Cardiac muscle cell (in vitro differentiated cells and primary cell): ENCODE measurements around the gene AIG1. TPM values are rescaled to one million over a fixed set of nuclear protein-coding genes. Genes with fewer than 3 reads are reported as not detected.

Source experiments
- DNase-seq, 2 donors: peaks; one replicate each; pipeline versions ENCODE4 v3.0.0 to v3.0.0-alpha.2; 2010 to 2017; ENCODE audit warnings: low read depth in 1 of 2, low spot score in 1 of 2
- H3K27ac ChIP-seq: fragments of 200-600 bp; sonication (generic); 2 replicates; pipeline ENCODE4 v1.5.1; 2016
- H3K27me3 ChIP-seq: fragments of 200-600 bp; sonication (generic); 2 replicates; pipeline ENCODE4 v1.6.0; 2016; ENCODE audit warnings: control low read depth
- H3K36me3 ChIP-seq: fragments of 200-600 bp; sonication (generic); 2 replicates; pipeline ENCODE4 v1.5.1; 2016; ENCODE audit warnings: control low read depth
- H3K4me1 ChIP-seq: fragments of 200-600 bp; sonication (generic); 2 replicates; pipeline ENCODE4 v1.8.1; 2017; ENCODE audit warnings: low read depth, mild to moderate bottlenecking, mixed run types
- H3K4me3 ChIP-seq: fragments of 200-600 bp; sonication (generic); 2 replicates; pipeline ENCODE4 v1.5.1; 2016; ENCODE audit warnings: mild to moderate bottlenecking
- H3K9me3 ChIP-seq: fragments of 200-600 bp; sonication (generic); 2 replicates; pipeline ENCODE4 v1.5.1; 2017; ENCODE audit warnings: low read depth, mild to moderate bottlenecking, control low read depth
- polyA plus RNA-seq: library from polyadenylated mRNA; unstranded; fragments of >200 nt; fragmentation: Nextera tagmentation; extraction: Ambion mirVana; gene quantifications from 2 replicates; pipeline ENCODE4 v1.2.1, GENCODE V29; 2016
- total RNA-seq: library from RNA; depleted of rRNA; stranded (reverse); fragments of >200 nt; gene quantifications from 2 replicates; pipeline ENCODE4 v1.2.3, GENCODE V29; 2016
- TF ChIP-seq, protein P1 (sequence below): IDR thresholded peaks from 2 replicates; pipeline ENCODE4 v1.5.1; 2012; ENCODE audit warnings: low read depth, mild to moderate bottlenecking, low read length

AIG1 gene
- total and polyA plus RNA-seq, 2 experiments from 2014 or later, result 35.9 to 55.4 TPM

DNA sequence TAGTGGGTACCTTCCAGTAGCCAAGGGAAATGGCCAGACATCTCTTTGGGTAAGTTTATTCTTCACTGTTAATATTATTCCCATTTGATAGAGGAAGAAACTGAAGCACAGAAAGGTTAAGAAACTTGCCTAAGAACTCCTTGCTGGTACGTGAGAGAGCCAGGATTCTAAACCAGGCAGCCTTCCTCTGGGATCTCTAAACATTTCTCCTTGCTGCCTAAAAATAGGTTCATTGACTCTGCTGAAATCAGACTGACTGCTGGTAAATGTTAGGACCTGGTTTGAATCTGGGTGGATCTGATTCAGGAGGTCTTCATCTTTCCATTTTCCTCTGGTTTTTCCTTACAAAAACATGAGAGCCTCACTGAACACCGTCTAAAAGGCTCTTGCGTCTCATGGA, 186.9 kb downstream of the AIG1 start:
- Histone ChIP-seq H3K4me1 (no peaks in the 10 kb centered on the region), H3K27me3 (no peaks in the 10 kb centered on the region), H3K36me3 (no peaks in the 10 kb centered on the region), H3K27ac (no peak overlapping the region), H3K9me3 (no peaks in the 10 kb centered on the region), H3K4me3 (no peak overlapping the region)
- DNase-seq, result no peak
- TF ChIP-seq, protein P1, sequence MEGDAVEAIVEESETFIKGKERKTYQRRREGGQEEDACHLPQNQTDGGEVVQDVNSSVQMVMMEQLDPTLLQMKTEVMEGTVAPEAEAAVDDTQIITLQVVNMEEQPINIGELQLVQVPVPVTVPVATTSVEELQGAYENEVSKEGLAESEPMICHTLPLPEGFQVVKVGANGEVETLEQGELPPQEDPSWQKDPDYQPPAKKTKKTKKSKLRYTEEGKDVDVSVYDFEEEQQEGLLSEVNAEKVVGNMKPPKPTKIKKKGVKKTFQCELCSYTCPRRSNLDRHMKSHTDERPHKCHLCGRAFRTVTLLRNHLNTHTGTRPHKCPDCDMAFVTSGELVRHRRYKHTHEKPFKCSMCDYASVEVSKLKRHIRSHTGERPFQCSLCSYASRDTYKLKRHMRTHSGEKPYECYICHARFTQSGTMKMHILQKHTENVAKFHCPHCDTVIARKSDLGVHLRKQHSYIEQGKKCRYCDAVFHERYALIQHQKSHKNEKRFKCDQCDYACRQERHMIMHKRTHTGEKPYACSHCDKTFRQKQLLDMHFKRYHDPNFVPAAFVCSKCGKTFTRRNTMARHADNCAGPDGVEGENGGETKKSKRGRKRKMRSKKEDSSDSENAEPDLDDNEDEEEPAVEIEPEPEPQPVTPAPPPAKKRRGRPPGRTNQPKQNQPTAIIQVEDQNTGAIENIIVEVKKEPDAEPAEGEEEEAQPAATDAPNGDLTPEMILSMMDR, result no peak

DNA sequence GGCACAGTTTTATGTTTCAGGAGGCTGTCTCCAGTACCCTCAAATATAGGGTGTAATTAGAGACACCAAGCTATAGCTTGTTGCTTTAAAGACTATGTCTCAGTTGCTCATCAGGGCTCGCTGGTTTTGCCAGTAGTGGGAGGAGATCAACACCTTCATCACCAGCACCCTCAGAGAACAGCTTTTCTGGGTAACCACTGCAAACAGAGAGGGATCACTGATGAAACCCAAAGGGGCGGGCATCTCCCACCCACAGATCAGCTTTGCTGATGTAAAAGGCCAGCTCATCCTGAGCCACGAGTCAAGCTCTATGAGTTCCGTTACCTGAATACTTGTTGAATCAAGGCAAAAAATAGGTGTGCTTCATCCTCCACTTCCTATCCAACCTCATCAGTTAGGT, 187.7 kb downstream of the AIG1 start:
- Histone ChIP-seq H3K36me3 (no peaks in the 10 kb centered on the region), H3K4me1 (no peaks in the 10 kb centered on the region), H3K27me3 (no peaks in the 10 kb centered on the region), H3K27ac (no peak overlapping the region), H3K4me3 (no peak overlapping the region), H3K9me3 (no peaks in the 10 kb centered on the region)
- TF ChIP-seq, protein P1, result no peak
- no peak for DNase-seq

DNA sequence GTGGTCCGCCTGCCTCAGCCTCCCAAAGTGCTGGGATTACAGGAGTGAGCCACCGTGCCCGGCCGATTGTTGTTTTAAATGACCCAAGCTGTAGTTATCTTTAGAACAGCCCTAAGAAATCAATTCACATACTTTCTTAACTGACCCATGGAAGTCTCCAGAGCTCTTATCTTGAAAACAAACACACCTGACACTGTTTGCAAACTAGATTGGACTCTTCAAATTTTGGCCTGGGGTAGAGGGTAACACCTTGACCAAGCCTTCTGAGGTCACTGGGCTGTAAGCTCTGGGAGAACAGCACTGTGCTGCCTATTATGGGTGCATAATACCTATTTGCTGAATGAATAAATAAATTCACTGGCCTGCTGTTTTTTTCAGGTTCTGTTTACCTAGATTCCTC, 190.6 kb downstream of the AIG1 start:
- TF ChIP-seq, protein P1, result no peak
- DNase-seq, result no peak
- Histone ChIP-seq H3K9me3 (no peaks in the 10 kb centered on the region), H3K27ac (no peak overlapping the region), H3K4me1 (no peaks in the 10 kb centered on the region), H3K36me3 (no peaks in the 10 kb centered on the region), H3K4me3 (no peak overlapping the region), H3K27me3 (no peaks in the 10 kb centered on the region)

DNA sequence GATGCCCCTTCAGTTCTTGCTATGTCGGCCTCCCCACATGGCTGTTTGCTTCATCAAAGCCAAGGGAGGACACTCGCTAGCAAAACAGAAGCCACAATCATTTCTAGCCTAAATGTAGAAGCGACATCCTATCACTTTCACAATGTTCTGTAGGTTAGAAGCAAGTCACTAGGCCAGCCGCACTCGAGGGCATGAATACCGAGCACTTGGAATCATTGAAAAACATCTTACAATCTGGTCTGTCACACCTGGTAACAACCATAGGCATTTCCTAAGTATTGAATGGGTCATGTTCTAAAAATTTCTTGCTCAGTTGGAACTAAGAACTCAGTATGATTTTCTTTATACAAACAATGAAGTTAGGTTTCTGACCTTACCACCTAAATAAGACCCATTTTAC, 192.3 kb downstream of the AIG1 start:
- no peak for DNase-seq
- Histone ChIP-seq H3K36me3 (no peaks in the 10 kb centered on the region), H3K27ac (no peak overlapping the region), H3K4me3 (no peak overlapping the region), H3K9me3 (no peaks in the 10 kb centered on the region), H3K27me3 (no peaks in the 10 kb centered on the region), H3K4me1 (no peaks in the 10 kb centered on the region)
- TF ChIP-seq, protein P1, result no peak

DNA sequence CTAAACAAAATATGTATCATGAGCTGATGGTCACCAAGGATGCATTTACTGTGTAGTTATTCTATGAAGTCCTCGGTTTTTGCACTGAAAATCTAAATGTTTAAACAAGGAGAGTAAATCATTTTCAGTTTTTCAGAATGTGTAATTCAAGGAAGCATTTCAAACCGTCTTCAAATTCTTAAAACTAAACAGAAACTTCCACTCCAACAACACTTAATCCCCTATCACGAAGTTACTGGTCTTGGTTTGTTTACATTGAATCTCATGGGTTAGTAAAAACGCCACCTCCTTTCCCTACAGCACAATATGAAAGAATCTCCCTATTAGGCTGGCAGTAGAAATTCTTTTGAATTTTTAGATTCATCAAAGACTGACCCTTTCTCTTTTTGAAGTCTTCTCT, 192.9 kb downstream of the AIG1 start:
- no peak overlapping the region for H3K27ac ChIP-seq
- DNase-seq, result no peak
- H3K4me3 ChIP-seq, result no peak overlapping the region
- H3K4me1 ChIP-seq, result no peaks in the 10 kb centered on the region
- no peaks in the 10 kb centered on the region for H3K27me3 ChIP-seq
- H3K36me3 ChIP-seq, result no peaks in the 10 kb centered on the region
- H3K9me3 ChIP-seq, result no peaks in the 10 kb centered on the region
- TF ChIP-seq, protein P1, result no peak

DNA sequence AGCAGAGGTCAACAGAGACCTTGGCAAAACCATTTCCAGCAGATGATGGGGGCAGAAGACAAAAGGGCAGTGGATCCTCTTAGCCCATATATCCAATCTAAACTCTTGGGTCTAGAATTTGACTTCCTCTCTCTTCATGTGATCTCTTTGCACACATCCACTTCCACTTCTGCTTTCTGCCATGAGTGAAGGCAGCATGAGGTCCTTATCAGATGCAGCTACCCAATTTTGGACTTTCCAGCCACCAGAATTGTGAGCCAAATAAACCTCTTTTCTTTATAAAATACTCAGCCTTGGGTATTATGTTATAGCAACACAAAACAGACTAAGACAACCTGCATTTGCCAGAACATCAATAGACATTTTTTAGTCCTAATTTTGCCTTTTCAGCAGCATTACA, 198.3 kb downstream of the AIG1 start:
- no peaks in the 10 kb centered on the region for H3K9me3 ChIP-seq
- H3K4me3 ChIP-seq, result no peak overlapping the region
- no peaks in the 10 kb centered on the region for H3K4me1 ChIP-seq
- no peaks in the 10 kb centered on the region for H3K27me3 ChIP-seq
- no peaks in the 10 kb centered on the region for H3K36me3 ChIP-seq
- H3K27ac ChIP-seq, result no peak overlapping the region
- TF ChIP-seq, protein P1, result no peak
- DNase-seq, result no peak
